Natural killer cell (primary cell): Measurements from ENCODE around the gene GP2. TPM values are rescaled to one million over a fixed set of nuclear protein-coding genes. Genes with fewer than 3 reads are reported as not detected.

Experiments used
- ATAC-seq, 3 donors: fragments of 150-1000 bp in 2 of 3; fragments of 200-7000 bp in 1 of 3; cut with Tn5 transposase; 1 replicate in 1 of 3; 2 replicates in 2 of 3; pipeline ENCODE4 v1.10.0; 2021; ENCODE audit warnings: mild to moderate bottlenecking in 2 of 3, moderate library complexity in 2 of 3
- DNase-seq, 2 donors: peaks; one replicate each; pipeline versions ENCODE4 v3.0.0 to v3.0.0-alpha.2; 2013 to 2021; ENCODE audit warnings: mixed read lengths in 1 of 2
- H3K27ac ChIP-seq: one replicate; pipeline ENCODE4 v1.5.1; 2013; ENCODE audit warnings: mild to moderate bottlenecking, low read length
- H3K27me3 ChIP-seq: one replicate; pipeline ENCODE4 v1.6.1; 2013; ENCODE audit warnings: low read length; ENCODE audit not compliant: control insufficient read depth, insufficient read depth
- H3K36me3 ChIP-seq: one replicate; pipeline ENCODE4 v1.6.1; 2013; ENCODE audit warnings: low read length; ENCODE audit not compliant: control insufficient read depth, insufficient read depth
- H3K4me1 ChIP-seq: one replicate; pipeline ENCODE4 v1.6.1; 2013; ENCODE audit warnings: low read length; ENCODE audit not compliant: control insufficient read depth, insufficient read depth
- H3K4me3 ChIP-seq: one replicate; pipeline ENCODE4 v1.5.1; 2013; ENCODE audit warnings: low read length
- H3K9me3 ChIP-seq: one replicate; pipeline ENCODE4 v1.6.1; 2013; ENCODE audit warnings: low read length; ENCODE audit not compliant: control insufficient read depth, insufficient read depth
- H3K27ac Mint-ChIP-seq, 2 donors: one replicate each; pipeline ENCODE4 v1.8.0; 2022; ENCODE audit warnings: mild to moderate bottlenecking in 2 of 2, mixed read lengths in 2 of 2, moderate library complexity in 1 of 2
- H3K27me3 Mint-ChIP-seq, 2 donors: one replicate each; pipeline ENCODE4 v1.8.0; 2022; ENCODE audit warnings: low read depth in 2 of 2, mixed read lengths in 2 of 2
- H3K36me3 Mint-ChIP-seq: one replicate; pipeline ENCODE4 v1.8.0; 2022; ENCODE audit warnings: mixed read lengths
- H3K4me1 Mint-ChIP-seq, 2 donors: one replicate each; pipeline ENCODE4 v1.8.0; 2022; ENCODE audit warnings: mixed read lengths in 2 of 2
- H3K4me3 Mint-ChIP-seq: one replicate; pipeline ENCODE4 v1.8.0; 2022; ENCODE audit warnings: mild to moderate bottlenecking, moderate library complexity, mixed read lengths
- H3K9me3 Mint-ChIP-seq, 2 donors: one replicate each; pipeline ENCODE4 v1.8.0; 2022; ENCODE audit warnings: mixed read lengths in 2 of 2
- WGBS: methylation state at CpG from one replicate; pipeline ENCODE4 v1.1.7; 2013; ENCODE audit warnings: missing lambda C conversion rate; ENCODE audit not compliant: insufficient coverage; 5-methylcytosine and 5-hydroxymethylcytosine counted together
- intact Hi-C: fragments of 100-400 bp; cut with micrococcal nuclease; formaldehyde crosslinking; loops from one replicate; pipeline ENCODE4 v1.14.2; 2022
- total RNA-seq, 4 donors: library from RNA; stranded (reverse); fragments of 120-200 nt in 1 of 4; gene quantifications; one replicate each; pipeline versions ENCODE4 v1.2.3 to v1.2.4, GENCODE V29; 2013 to 2022
- TF ChIP-seq, protein P1 (sequence below): fragments of 200-600 bp; IDR thresholded peaks from one replicate; pipeline ENCODE4 v1.8.0; 2022; ENCODE audit warnings: antibody characterized with exemption

Gene GP2
- not detected for total RNA-seq
- not detected for total RNA-seq (2013)

DNA sequence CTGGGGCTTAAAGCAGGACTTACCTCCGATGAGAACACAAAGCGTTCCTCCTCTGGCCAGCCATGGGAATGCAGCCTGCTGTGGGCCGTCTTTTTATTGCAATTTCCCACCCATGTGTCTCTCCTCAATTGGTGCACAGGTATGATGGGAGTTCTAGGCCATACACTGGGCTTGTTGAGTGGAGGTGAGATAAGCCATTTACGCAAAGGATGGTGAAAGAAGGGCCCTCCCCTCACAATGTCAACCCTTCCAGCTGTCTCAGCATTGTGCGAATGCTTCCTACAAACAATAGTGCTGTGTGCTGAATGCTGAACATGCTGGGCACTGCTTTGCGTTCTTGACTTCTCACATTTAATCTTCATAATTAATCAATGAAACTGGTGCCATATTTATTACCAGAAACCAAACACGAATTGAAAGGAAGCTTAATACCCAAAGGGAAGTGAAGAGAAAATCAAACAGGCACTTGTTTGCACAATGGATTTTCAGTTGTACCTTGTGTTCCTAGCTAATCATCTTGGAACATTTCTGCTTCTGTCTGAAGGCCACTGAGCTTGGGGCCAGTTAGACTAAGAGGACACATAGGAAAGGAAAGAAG, at the start of gene GP2:
Gene GP2 (minus strand): TSS at position 70 of the 598 bp plus-strand sequence. CDS start 1,082 bp downstream, outside the sequence.
- TF ChIP-seq, protein P1, sequence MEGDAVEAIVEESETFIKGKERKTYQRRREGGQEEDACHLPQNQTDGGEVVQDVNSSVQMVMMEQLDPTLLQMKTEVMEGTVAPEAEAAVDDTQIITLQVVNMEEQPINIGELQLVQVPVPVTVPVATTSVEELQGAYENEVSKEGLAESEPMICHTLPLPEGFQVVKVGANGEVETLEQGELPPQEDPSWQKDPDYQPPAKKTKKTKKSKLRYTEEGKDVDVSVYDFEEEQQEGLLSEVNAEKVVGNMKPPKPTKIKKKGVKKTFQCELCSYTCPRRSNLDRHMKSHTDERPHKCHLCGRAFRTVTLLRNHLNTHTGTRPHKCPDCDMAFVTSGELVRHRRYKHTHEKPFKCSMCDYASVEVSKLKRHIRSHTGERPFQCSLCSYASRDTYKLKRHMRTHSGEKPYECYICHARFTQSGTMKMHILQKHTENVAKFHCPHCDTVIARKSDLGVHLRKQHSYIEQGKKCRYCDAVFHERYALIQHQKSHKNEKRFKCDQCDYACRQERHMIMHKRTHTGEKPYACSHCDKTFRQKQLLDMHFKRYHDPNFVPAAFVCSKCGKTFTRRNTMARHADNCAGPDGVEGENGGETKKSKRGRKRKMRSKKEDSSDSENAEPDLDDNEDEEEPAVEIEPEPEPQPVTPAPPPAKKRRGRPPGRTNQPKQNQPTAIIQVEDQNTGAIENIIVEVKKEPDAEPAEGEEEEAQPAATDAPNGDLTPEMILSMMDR: no peak
- no peaks in the 10 kb centered on the region for H3K9me3 ChIP-seq
- no peak within 1 kb of the TSS for H3K4me3 Mint-ChIP-seq
- no peak within 1 kb of the TSS for H3K27ac Mint-ChIP-seq
- H3K4me1 ChIP-seq: no peaks in the 10 kb centered on the region
- no peaks in the 10 kb centered on the region for H3K4me1 Mint-ChIP-seq
- no peaks in the 10 kb centered on the region for H3K9me3 Mint-ChIP-seq
- no peaks in the 10 kb centered on the region for H3K36me3 Mint-ChIP-seq
- 80% methylated on average over 6 of the region's 7 CpGs for WGBS
- DNase-seq (no peak), ATAC-seq (no peak)
- H3K27ac ChIP-seq: no peak within 1 kb of the TSS
- intact Hi-C loops: no loop called here
- H3K4me3 ChIP-seq: no peak within 1 kb of the TSS
- H3K27me3 Mint-ChIP-seq: no peaks in the 10 kb centered on the region
- no peaks in the 10 kb centered on the region for H3K27me3 ChIP-seq
- H3K36me3 ChIP-seq: no peaks in the 10 kb centered on the region

DNA sequence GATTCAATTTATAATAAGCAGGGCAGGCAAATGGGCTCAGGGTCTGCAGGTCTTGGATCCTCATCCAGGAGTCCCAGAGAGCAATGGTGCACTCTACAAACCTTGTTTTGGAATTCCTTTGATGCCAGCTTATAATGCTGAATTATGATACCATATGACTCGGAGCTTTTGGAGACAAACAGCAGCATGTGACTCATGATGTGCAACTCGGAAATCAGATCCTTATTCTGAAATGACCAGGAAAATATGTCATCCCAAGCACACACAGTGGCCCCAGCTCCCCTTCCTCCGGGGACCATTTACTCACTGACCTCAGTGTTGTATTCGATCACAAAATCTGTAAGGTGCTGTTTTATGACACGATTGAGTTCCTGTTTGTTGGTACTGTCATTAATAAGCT, 45.4 kb upstream of the GP2 start:
- Mint-ChIP-seq H3K36me3 (no peaks in the 10 kb centered on the region), H3K9me3 (no peaks in the 10 kb centered on the region), H3K4me1 (no peaks in the 10 kb centered on the region), H3K4me3 (no peak overlapping the region), H3K27ac (no peak overlapping the region), H3K27me3 (peaks cover 6 to 11% of the 10 kb centered on the region in 2 donors)
- WGBS: 83% methylated on average over 5 of the region's 5 CpGs
- ATAC-seq (no peak), DNase-seq (no peak)
- TF ChIP-seq, protein P1: no peak
- H3K36me3 ChIP-seq: no peaks in the 10 kb centered on the region
- H3K4me1 ChIP-seq: no peaks in the 10 kb centered on the region
- intact Hi-C loops: no loop called here
- no peak overlapping the region for H3K4me3 ChIP-seq
- no peaks in the 10 kb centered on the region for H3K9me3 ChIP-seq
- H3K27me3 ChIP-seq: no peaks in the 10 kb centered on the region
- H3K27ac ChIP-seq: no peak overlapping the region

DNA sequence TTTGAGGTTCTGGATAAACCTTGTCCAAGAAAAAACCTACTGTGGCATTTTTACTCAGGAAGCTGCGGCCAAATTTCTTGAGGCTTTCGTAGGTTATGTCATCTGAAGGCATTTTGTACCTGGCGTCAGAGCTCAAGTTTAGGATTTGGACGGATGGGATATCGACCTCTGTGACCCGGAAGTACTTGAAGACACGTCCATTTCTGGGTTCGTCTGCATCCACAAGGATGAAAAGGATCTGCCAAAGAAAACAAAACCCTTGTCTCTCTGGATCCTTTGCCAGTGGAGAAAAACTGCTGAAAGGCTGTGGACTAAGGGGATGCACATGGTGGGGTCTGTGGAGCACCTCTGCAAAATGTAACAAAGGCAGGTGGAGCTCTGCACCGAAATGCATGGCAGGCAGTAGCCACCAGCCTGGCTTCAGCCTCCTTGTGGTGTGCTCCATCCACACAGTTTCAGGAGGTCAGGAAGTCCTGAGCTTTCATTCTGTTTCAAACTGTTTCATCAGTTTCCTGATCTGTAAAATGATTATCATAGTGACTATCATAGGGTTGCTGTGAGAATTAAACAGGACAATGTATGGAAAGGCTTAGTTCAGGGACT, 42.2 kb upstream of the GP2 start:
- WGBS: 83% methylated on average over 9 of the region's 9 CpGs
- Histone ChIP-seq H3K4me1 (no peaks in the 10 kb centered on the region), H3K36me3 (no peaks in the 10 kb centered on the region), H3K9me3 (no peaks in the 10 kb centered on the region), H3K27me3 (no peaks in the 10 kb centered on the region), H3K4me3 (no peak overlapping the region), H3K27ac (no peak overlapping the region)
- Mint-ChIP-seq H3K27ac (no peak overlapping the region), H3K9me3 (no peaks in the 10 kb centered on the region), H3K36me3 (no peaks in the 10 kb centered on the region), H3K4me3 (no peak overlapping the region), H3K4me1 (no peaks in the 10 kb centered on the region), H3K27me3 (peaks cover 0 to 8% of the 10 kb centered on the region in 2 donors)
- intact Hi-C loops: no loop called here
- TF ChIP-seq, protein P1: no peak
- ATAC-seq: no peak
- no peak for DNase-seq

DNA sequence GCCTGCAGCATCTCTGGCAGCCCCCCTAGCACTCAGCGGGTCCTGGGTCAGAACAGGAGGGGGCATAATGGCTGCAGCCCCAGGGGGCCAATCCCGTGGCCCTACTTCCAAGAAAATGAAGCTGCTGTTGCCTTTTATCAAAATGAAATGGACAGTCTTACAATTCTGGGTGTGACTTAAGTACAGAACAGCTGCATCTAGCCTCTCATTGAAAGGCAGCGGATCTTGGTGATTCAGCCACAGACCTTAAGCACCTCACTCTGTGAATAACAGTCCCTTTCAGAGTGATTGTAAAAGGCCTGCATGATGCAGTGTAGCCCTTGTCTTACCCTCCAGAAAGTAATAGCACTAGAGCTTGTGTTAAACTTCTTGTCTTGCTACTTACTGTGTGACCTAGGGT, 36.7 kb upstream of the GP2 start:
- no peaks in the 10 kb centered on the region for H3K36me3 Mint-ChIP-seq
- Histone ChIP-seq H3K9me3 (no peaks in the 10 kb centered on the region), H3K36me3 (no peaks in the 10 kb centered on the region), H3K27ac (no peak overlapping the region), H3K4me3 (no peak overlapping the region), H3K27me3 (no peaks in the 10 kb centered on the region), H3K4me1 (no peaks in the 10 kb centered on the region)
- DNase-seq (no peak), ATAC-seq (no peak)
- no peaks in the 10 kb centered on the region for H3K4me1 Mint-ChIP-seq
- WGBS: 79% methylated on average over 3 of the region's 3 CpGs
- intact Hi-C loops: no loop called here
- H3K4me3 Mint-ChIP-seq: no peak overlapping the region
- no peaks in the 10 kb centered on the region for H3K9me3 Mint-ChIP-seq
- no peak overlapping the region for H3K27ac Mint-ChIP-seq
- TF ChIP-seq, protein P1: no peak
- peaks cover 6 to 14% of the 10 kb centered on the region in 2 donors for H3K27me3 Mint-ChIP-seq
